ENCODE results near the gene PDE6A.

The PDE6A gene

DNA sequence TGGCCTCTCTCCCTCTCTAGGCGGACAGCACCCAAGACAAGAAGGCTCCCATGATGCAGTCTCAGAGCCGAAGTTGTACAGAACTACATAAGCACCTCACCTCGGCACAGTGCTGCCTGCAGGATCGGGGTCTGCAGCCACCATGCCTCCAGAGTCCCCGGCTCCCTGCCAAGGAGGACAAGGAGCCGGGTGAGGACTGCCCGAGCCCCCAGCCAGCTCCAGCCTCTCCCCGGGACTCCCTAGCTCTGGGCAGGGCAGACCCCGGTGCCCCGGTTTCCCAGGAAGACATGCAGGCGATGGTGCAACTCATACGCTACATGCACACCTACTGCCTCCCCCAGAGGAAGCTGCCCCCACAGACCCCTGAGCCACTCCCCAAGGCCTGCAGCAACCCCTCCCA, 112.0 kb downstream of the PDE6A start:
- no peaks in the 10 kb centered on the region for H3K9me2 ChIP-seq (replicated peaks; ENCODE audit: control insufficient read depth, low read length)
- H3K27ac ChIP-seq (ENCODE audit: low read depth, low read length): no peak overlapping the region
- no peak overlapping the region for H3K4me2 ChIP-seq (ENCODE audit: low read length)
- no peaks in the 10 kb centered on the region for H3K27me3 ChIP-seq (ENCODE audit: control insufficient read depth, low read length)
- H3K4me1 ChIP-seq (ENCODE audit: control insufficient read depth, low read length): no peaks in the 10 kb centered on the region
- H3K9me3 ChIP-seq (ENCODE audit: control insufficient read depth, insufficient read depth, low read length): no peaks in the 10 kb centered on the region
- no peaks in the 10 kb centered on the region for H4K20me1 ChIP-seq (ENCODE audit: control insufficient read depth, insufficient read depth, low read depth, low read length)
- no peaks in the 10 kb centered on the region for H3K79me2 ChIP-seq (ENCODE audit: control insufficient read depth, low read length)
- no peaks in the 10 kb centered on the region for H3F3A ChIP-seq (ENCODE audit: control insufficient read depth, insufficient read depth)
- H3K4me3 ChIP-seq (ENCODE audit: low read length): no peak overlapping the region
- H3K36me3 ChIP-seq (ENCODE audit: control insufficient read depth, low read length): peaks cover 39% of the 10 kb centered on the region
- TF ChIP-seq, protein P1, sequence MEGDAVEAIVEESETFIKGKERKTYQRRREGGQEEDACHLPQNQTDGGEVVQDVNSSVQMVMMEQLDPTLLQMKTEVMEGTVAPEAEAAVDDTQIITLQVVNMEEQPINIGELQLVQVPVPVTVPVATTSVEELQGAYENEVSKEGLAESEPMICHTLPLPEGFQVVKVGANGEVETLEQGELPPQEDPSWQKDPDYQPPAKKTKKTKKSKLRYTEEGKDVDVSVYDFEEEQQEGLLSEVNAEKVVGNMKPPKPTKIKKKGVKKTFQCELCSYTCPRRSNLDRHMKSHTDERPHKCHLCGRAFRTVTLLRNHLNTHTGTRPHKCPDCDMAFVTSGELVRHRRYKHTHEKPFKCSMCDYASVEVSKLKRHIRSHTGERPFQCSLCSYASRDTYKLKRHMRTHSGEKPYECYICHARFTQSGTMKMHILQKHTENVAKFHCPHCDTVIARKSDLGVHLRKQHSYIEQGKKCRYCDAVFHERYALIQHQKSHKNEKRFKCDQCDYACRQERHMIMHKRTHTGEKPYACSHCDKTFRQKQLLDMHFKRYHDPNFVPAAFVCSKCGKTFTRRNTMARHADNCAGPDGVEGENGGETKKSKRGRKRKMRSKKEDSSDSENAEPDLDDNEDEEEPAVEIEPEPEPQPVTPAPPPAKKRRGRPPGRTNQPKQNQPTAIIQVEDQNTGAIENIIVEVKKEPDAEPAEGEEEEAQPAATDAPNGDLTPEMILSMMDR (IDR thresholded peaks at IDR 0.05; ENCODE audit: low read depth, low read length, poor library complexity, severe bottlenecking): no peak
- TF ChIP-seq EZH2phosphoT487 (IDR thresholded peaks at IDR 0.05; ENCODE audit: borderline replicate concordance, low read length): no peak

DNA sequence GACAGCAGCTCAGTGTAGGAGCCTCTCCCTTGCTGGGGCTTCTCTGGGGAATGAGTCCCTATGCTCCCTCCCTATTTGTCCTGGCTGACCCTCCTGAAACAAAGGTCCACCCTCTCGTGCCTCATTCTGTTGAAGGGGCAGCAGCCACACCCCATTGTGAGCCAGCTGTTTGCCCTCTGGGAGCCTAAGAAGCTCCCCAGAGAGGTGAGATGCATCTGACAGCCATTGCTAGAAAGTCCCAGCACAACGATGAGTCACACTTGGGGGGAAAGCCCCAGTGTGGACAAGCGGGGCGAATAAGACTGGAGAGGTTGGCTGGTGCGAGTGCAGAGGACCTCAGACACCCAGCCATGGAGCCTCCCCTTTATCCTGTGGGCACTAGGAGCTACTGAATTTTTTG, 113.1 kb downstream of the PDE6A start:
- H3K27ac ChIP-seq (ENCODE audit: low read depth, low read length): no peak overlapping the region
- H3K4me2 ChIP-seq (ENCODE audit: low read length): no peak overlapping the region
- H3K4me1 ChIP-seq (ENCODE audit: control insufficient read depth, low read length): no peaks in the 10 kb centered on the region
- H4K20me1 ChIP-seq (ENCODE audit: control insufficient read depth, insufficient read depth, low read depth, low read length): no peaks in the 10 kb centered on the region
- no peaks in the 10 kb centered on the region for H3K79me2 ChIP-seq (ENCODE audit: control insufficient read depth, low read length)
- H3F3A ChIP-seq (ENCODE audit: control insufficient read depth, insufficient read depth): no peaks in the 10 kb centered on the region
- H3K9me3 ChIP-seq (ENCODE audit: control insufficient read depth, insufficient read depth, low read length): no peaks in the 10 kb centered on the region
- H3K9me2 ChIP-seq (replicated peaks; ENCODE audit: control insufficient read depth, low read length): no peaks in the 10 kb centered on the region
- TF ChIP-seq EZH2phosphoT487 (IDR thresholded peaks at IDR 0.05; ENCODE audit: borderline replicate concordance, low read length): no peak
- TF ChIP-seq, protein P1 (IDR thresholded peaks at IDR 0.05; ENCODE audit: low read depth, low read length, poor library complexity, severe bottlenecking): no peak
- H3K27me3 ChIP-seq (ENCODE audit: control insufficient read depth, low read length): no peaks in the 10 kb centered on the region
- peaks cover 45% of the 10 kb centered on the region for H3K36me3 ChIP-seq (ENCODE audit: control insufficient read depth, low read length)
- H3K4me3 ChIP-seq (ENCODE audit: low read length): no peak overlapping the region

DNA sequence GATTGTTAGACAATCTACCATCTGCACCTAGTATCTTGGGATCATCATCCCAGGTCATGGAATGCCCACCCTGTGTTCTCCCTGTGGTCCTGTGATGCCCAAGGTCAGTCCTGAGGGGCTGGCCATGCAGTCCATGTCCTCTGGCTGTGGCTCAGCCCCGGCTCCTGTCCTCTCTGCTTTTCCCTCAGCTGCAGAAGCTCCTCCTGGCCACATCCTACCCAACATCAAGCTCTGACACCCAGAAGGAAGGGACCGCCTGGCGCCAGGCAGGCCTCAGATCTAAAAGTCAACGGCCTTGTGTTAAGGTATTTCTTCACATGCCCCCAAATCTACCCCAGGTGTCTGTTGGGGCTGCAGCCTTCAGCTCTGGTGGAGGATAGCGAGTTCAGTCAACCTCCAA, 114.0 kb downstream of the PDE6A start:
- TF ChIP-seq, protein P1 (IDR thresholded peaks at IDR 0.05; ENCODE audit: low read depth, low read length, poor library complexity, severe bottlenecking): no peak
- TF ChIP-seq EZH2phosphoT487 (IDR thresholded peaks at IDR 0.05; ENCODE audit: borderline replicate concordance, low read length): no peak
- Histone ChIP-seq H3K79me2 (ENCODE audit: control insufficient read depth, low read length) (no peaks in the 10 kb centered on the region), H3F3A (ENCODE audit: control insufficient read depth, insufficient read depth) (no peaks in the 10 kb centered on the region), H3K9me3 (ENCODE audit: control insufficient read depth, insufficient read depth, low read length) (no peaks in the 10 kb centered on the region), H3K9me2 (replicated peaks; ENCODE audit: control insufficient read depth, low read length) (no peaks in the 10 kb centered on the region), H3K27me3 (ENCODE audit: control insufficient read depth, low read length) (no peaks in the 10 kb centered on the region), H3K36me3 (ENCODE audit: control insufficient read depth, low read length) (peaks cover 45% of the 10 kb centered on the region), H3K4me2 (ENCODE audit: low read length) (no peak overlapping the region), H3K4me3 (ENCODE audit: low read length) (no peak overlapping the region), H3K4me1 (ENCODE audit: control insufficient read depth, low read length) (no peaks in the 10 kb centered on the region), H4K20me1 (ENCODE audit: control insufficient read depth, insufficient read depth, low read depth, low read length) (no peaks in the 10 kb centered on the region), H3K27ac (ENCODE audit: low read depth, low read length) (no peak overlapping the region)

DNA sequence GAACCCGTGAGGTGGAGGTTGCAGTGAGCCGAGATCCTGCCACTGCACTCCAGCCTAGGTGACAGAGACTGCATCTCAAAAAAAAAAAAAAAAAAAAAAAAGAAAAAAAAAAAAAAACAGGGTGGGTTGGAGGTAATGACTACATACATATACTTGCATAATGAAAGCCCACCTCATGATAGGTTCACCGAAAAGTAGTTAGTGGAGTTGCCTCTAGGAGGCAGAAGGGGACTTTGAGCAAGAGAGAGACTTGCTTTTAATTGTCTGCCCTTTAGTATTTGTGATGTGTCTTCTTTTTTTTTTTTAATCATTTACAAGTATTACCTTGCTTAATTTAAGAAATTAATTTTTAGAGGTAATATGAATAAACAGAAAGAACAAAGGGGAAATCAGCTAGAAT, 114.6 kb downstream of the PDE6A start:
- peaks cover 39% of the 10 kb centered on the region for H3K36me3 ChIP-seq (ENCODE audit: control insufficient read depth, low read length)
- no peak overlapping the region for H3K27ac ChIP-seq (ENCODE audit: low read depth, low read length)
- H3K9me3 ChIP-seq (ENCODE audit: control insufficient read depth, insufficient read depth, low read length): no peaks in the 10 kb centered on the region
- no peak overlapping the region for H3K4me2 ChIP-seq (ENCODE audit: low read length)
- TF ChIP-seq EZH2phosphoT487 (IDR thresholded peaks at IDR 0.05; ENCODE audit: borderline replicate concordance, low read length): no peak
- TF ChIP-seq, protein P1 (IDR thresholded peaks at IDR 0.05; ENCODE audit: low read depth, low read length, poor library complexity, severe bottlenecking): no peak
- H4K20me1 ChIP-seq (ENCODE audit: control insufficient read depth, insufficient read depth, low read depth, low read length): no peaks in the 10 kb centered on the region
- no peaks in the 10 kb centered on the region for H3F3A ChIP-seq (ENCODE audit: control insufficient read depth, insufficient read depth)
- no peaks in the 10 kb centered on the region for H3K9me2 ChIP-seq (replicated peaks; ENCODE audit: control insufficient read depth, low read length)
- H3K4me3 ChIP-seq (ENCODE audit: low read length): no peak overlapping the region
- H3K79me2 ChIP-seq (ENCODE audit: control insufficient read depth, low read length): no peaks in the 10 kb centered on the region
- no peaks in the 10 kb centered on the region for H3K27me3 ChIP-seq (ENCODE audit: control insufficient read depth, low read length)
- no peaks in the 10 kb centered on the region for H3K4me1 ChIP-seq (ENCODE audit: control insufficient read depth, low read length)

Data from DOHH2 (cell line).